Dermis blood vessel endothelial cell (primary cell): ENCODE results near the gene IFNA16. TPM values are rescaled to one million over a fixed set of nuclear protein-coding genes. Genes with fewer than 3 reads are reported as not detected.
A peak's percentile ranks its signal among the peaks of the same experiment; 100 is the strongest.
"Not testable (repeated sequence)": the region's sequence is repeated elsewhere in the genome, so short reads cannot be mapped to it uniquely, and the experiment has no call there.

Source experiments
- DNase-seq: peaks from one replicate; pipeline ENCODE4 v3.0.0; 2010
- total RNA-seq: library from RNA; depleted of rRNA; stranded (reverse); fragments of >200 nt; gene quantifications from 2 replicates; pipeline ENCODE4 v1.2.3, GENCODE V29; 2014

Gene IFNA16
- total RNA-seq, 1 donor from 2014 or later: not detected

DNA sequence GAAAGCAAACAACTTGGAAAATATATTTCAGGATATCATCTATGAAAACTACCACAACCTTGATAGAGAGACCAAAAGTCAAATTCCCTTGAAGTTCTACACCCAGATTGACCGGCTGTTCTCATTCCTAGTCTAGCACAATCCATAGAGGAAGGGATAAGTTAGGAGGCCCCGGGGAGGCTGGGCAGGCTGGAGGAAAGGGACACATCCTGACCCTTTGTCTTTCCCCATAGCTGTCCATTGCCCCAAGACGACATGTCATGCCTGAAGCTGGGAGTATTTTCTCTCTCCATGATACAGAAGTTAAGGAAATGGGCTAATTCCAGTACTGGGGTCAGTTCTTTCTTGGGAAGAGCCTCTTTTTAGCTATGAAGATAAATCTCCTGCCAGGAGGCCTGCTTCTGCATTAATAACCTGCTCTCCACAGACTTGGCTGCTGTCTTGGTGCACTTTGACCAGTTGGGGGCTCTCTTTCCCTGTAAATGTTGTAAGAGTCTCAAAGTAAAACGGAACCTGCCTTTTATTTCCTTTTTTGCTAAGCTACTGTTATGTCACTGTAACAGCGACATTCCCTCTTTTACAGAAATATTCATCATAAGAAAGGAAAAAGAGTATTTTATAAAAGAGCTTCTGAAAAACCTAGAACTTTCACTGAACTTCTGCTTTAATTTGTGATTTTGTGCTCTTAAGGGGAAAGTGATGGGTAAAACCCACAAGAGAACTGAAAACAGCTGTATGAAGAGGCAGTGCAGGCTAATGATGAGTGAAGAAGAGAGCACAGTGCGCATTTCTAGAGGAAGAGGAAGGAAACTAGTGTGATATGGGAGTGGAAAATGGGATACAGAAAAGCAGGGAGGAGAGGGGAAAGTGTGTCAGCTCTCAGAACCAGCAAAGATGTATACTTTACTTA is 22.0 kb downstream of the IFNA16 start:
- DNase-seq: peak; percentile 21

- not testable (repeated sequence) for DNase-seq
These were observed 29.6 kb downstream of the IFNA16 start, which contains the start of gene IFNA4 for GRCh38 chr9:21187487-21187886. Gene IFNA4 (minus strand): TSS chr9:21187587. CDS start chr9:21187531, 56 bp downstream.

DNA sequence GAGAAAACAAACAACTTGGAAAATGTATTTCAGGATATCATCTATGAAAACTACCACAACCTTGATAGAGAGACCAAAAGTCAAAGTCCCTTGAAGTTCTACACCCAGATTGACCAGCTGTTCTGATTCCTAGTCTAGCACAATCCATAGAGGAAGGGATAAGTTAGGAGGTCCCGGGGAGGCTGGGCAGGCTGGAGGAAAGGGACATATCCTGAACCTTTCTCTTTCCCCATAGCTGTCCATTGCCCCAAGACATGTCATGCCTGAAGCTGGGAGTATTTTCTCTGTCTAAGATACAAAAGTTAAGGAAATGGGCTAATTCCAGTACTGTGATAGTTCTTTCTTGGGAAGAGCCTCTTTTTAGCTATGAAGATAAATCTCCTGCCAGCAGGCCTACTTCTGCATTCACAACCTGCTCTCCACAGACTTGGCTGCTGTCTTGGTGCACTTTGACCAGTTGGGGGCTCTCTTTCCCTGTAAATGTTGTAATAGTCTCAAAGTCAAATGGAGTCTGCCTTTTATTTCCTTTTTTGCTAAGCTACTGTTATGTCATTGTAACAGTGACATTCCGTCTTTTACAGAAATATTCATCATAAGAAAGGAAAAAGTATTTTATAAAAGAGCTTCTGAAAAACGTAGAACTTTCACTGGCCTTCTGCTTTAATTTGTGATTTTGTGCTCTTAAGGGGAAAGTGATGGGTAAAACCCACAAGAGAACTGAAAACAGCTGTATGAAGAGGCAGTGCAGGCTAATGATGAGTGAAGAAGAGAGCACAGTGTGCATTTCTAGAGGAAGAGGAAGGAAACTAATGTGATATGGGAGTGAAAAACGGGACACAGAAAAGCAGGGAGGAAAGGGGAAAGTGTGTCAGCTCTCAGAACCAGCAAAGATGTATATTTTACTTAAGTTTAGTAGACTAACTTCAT is 34.0 kb downstream of the IFNA16 start:
- peak; percentile 19 for DNase-seq

- DNase-seq: no peak
These were observed 42.4 kb downstream of the IFNA16 start for GRCh38 chr9:21174671-21175070.

- no peak for DNase-seq
These were observed 45.0 kb downstream of the IFNA16 start for GRCh38 chr9:21172156-21172555.

DNA sequence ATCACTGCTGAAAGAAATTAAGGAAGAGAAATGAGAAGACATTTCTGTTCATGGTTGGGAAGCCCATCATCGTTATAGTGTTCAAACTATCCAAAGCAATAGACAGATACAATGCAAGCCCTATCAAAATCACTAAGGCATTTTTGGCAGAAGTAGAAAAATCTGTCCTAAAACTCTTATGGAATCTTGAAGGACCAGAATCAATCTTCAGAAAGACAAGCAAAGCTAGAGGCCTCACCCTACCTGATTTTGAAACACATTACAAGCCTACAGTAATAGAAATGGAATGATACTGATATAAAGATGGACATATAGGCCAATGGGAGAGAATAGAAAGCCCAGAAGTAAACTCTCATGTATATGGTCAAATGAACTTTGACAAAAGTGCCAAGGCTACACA is 45.8 kb downstream of the IFNA16 start:
- DNase-seq: no peak

GRCh38 chr9:21166560-21166959 is 50.6 kb downstream of the IFNA16 start, which contains the start of gene IFNA21:
Gene IFNA21 (minus strand): TSS chr9:21166660. CDS start chr9:21166612, 48 bp downstream.
- DNase-seq: not testable (repeated sequence)

Other genes with a start within 250 kb of the IFNA16 start
- 0.51 and 0.56 TPM in 2 replicates for gene HACD4, start 185.7 kb downstream of the IFNA16 start, total RNA-seq
- gene IFNB1, start 139.4 kb downstream of the IFNA16 start, total RNA-seq: not detected in 2 replicates
- not detected in 2 replicates for gene IFNW1, start 75.5 kb downstream of the IFNA16 start, total RNA-seq
- gene IFNA21, start 50.7 kb downstream of the IFNA16 start, total RNA-seq: not detected in 2 replicates
- not detected in 2 replicates for gene IFNA4, start 29.7 kb downstream of the IFNA16 start, total RNA-seq
- gene IFNA7, start 15.1 kb downstream of the IFNA16 start, total RNA-seq: not detected in 2 replicates
- not detected in 2 replicates for gene IFNA10, start 10.2 kb downstream of the IFNA16 start, total RNA-seq
- not detected in 2 replicates for gene IFNA17, start 10.9 kb upstream of the IFNA16 start, total RNA-seq
- not detected in 2 replicates for gene IFNA14, start 22.7 kb upstream of the IFNA16 start, total RNA-seq
- gene IFNA5, start 88.0 kb upstream of the IFNA16 start, total RNA-seq: 0.09 TPM in 1 of 2 replicates, not detected in the other
- gene KLHL9, start 118.1 kb upstream of the IFNA16 start, total RNA-seq: 44.2 and 45.3 TPM in 2 replicates
- not detected in 2 replicates for gene IFNA6, start 133.6 kb upstream of the IFNA16 start, total RNA-seq
- gene IFNA13, start 150.7 kb upstream of the IFNA16 start, total RNA-seq: not detected in 2 replicates
- gene IFNA2, start 168.1 kb upstream of the IFNA16 start, total RNA-seq: not detected in 2 replicates
- not detected in 2 replicates for gene IFNA8, start 191.8 kb upstream of the IFNA16 start, total RNA-seq
- gene IFNA1, start 223.1 kb upstream of the IFNA16 start, total RNA-seq: not detected in 2 replicates